ENCODE results near the gene HADH. TPM values are rescaled to one million over a fixed set of nuclear protein-coding genes. Genes with fewer than 3 reads are reported as not detected.

Gene HADH
- total RNA-seq, 2 experiments from 2014 or later = 31.2 to 78.7 TPM

- no peak for DNase-seq (ENCODE audit: low spot score)
- no peak overlapping the region for H3K4me2 ChIP-seq (ENCODE audit: low read length)
- ChIA-PET POLR2A (interaction anchor here (0.6 kb wide), 1 partner anchor 661 kb away, joined by 3 read pairs; no protein-coding TSS in a partner anchor), CTCF (ENCODE audit: unreplicated experiment) (interaction anchor here (0.7 kb wide), 1 partner anchor 10 kb away, joined by 3 read pairs; no protein-coding TSS in a partner anchor)
- H3K9me2 ChIP-seq (ENCODE audit: insufficient read depth, low read length) = no peaks in the 10 kb centered on the region
- intact Hi-C loops (cut with micrococcal nuclease; ENCODE audit: unreplicated experiment) = no loop called here
- H3K79me2 ChIP-seq (ENCODE audit: insufficient read depth, low read depth, low read length) = peaks cover 14% of the 10 kb centered on the region; the same call in 1 of the 2 replicates
- H3K27ac ChIP-seq (ENCODE audit: low read depth, low read length, poor library complexity, severe bottlenecking) = no peak overlapping the region
- peaks cover 59% of the 10 kb centered on the region for H3K36me3 ChIP-seq (ENCODE audit: insufficient read depth, low read length)
- no peaks in the 10 kb centered on the region for H4K20me1 ChIP-seq (ENCODE audit: insufficient read depth, low read length)
- no peak overlapping the region for H3K4me3 ChIP-seq (ENCODE audit: low read depth, low read length, poor library complexity, severe bottlenecking)
- no peaks in the 10 kb centered on the region for H3K4me1 ChIP-seq (ENCODE audit: insufficient read depth, low read length, poor library complexity, severe bottlenecking)
- H3K9me3 ChIP-seq (ENCODE audit: low read length) = no peaks in the 10 kb centered on the region
- no peak for TF ChIP-seq CTCF (conservative IDR thresholded peaks at IDR 0.05; ENCODE audit: low read length)
- no peak overlapping the region for H2AFZ ChIP-seq (ENCODE audit: low read length)
- BruUV-seq (replicated peaks) = no TSS peak
These were observed 14.4 kb downstream of the HADH start for GRCh38 chr4:108003982-108004515.

GRCh38 chr4:108004646-108005045 lies 15.0 kb downstream of the HADH start:
- Histone ChIP-seq H3K9me2 (ENCODE audit: insufficient read depth, low read length) (no peaks in the 10 kb centered on the region), H3K4me1 (ENCODE audit: insufficient read depth, low read length, poor library complexity, severe bottlenecking) (no peaks in the 10 kb centered on the region), H3K79me2 (ENCODE audit: insufficient read depth, low read depth, low read length) (peaks cover 8% of the 10 kb centered on the region; the same call in 1 of the 2 replicates), H3K4me3 (ENCODE audit: low read depth, low read length, poor library complexity, severe bottlenecking) (no peak overlapping the region), H3K36me3 (ENCODE audit: insufficient read depth, low read length) (peaks cover 58% of the 10 kb centered on the region), H2AFZ (ENCODE audit: low read length) (no peak overlapping the region), H4K20me1 (ENCODE audit: insufficient read depth, low read length) (no peaks in the 10 kb centered on the region), H3K9me3 (ENCODE audit: low read length) (no peaks in the 10 kb centered on the region), H3K4me2 (ENCODE audit: low read length) (no peak overlapping the region), H3K27ac (ENCODE audit: low read depth, low read length, poor library complexity, severe bottlenecking) (no peak overlapping the region)
- TF ChIP-seq CTCF (conservative IDR thresholded peaks at IDR 0.05; ENCODE audit: low read length) = no peak
- TF ChIP-seq EZH2phosphoT487 (IDR thresholded peaks at IDR 0.05; ENCODE audit: borderline replicate concordance, low read depth, low read length) = no peak
- DNase-seq (ENCODE audit: low spot score) = no peak
- ChIA-PET CTCF (ENCODE audit: unreplicated experiment) (no interaction called here), POLR2A (no interaction called here)
- intact Hi-C loops (cut with micrococcal nuclease; ENCODE audit: unreplicated experiment) = no loop called here
- no TSS peak for BruUV-seq (replicated peaks)

GRCh38 chr4:108005807-108006206 lies 16.1 kb downstream of the HADH start:
- DNase-seq (ENCODE audit: low spot score) = no peak
- no peaks in the 10 kb centered on the region for H3K4me1 ChIP-seq (ENCODE audit: insufficient read depth, low read length, poor library complexity, severe bottlenecking)
- H3K36me3 ChIP-seq (ENCODE audit: insufficient read depth, low read length) = peaks cover 58% of the 10 kb centered on the region
- no peaks in the 10 kb centered on the region for H3K9me3 ChIP-seq (ENCODE audit: low read length)
- CTCF ChIA-PET (ENCODE audit: unreplicated experiment) = no interaction called here
- no peaks in the 10 kb centered on the region for H4K20me1 ChIP-seq (ENCODE audit: insufficient read depth, low read length)
- H3K79me2 ChIP-seq (ENCODE audit: insufficient read depth, low read depth, low read length) = no peaks in the 10 kb centered on the region; the same call in 1 of the 2 replicates
- POLR2A ChIA-PET = interaction anchor here (0.6 kb wide), 1 partner anchor 635 kb away, joined by 3 read pairs; no protein-coding TSS in a partner anchor
- no peak overlapping the region for H3K27ac ChIP-seq (ENCODE audit: low read depth, low read length, poor library complexity, severe bottlenecking)
- no peak overlapping the region for H3K4me3 ChIP-seq (ENCODE audit: low read depth, low read length, poor library complexity, severe bottlenecking)
- no peak overlapping the region for H2AFZ ChIP-seq (ENCODE audit: low read length)
- intact Hi-C loops (cut with micrococcal nuclease; ENCODE audit: unreplicated experiment) = no loop called here
- H3K9me2 ChIP-seq (ENCODE audit: insufficient read depth, low read length) = no peaks in the 10 kb centered on the region
- H3K4me2 ChIP-seq (ENCODE audit: low read length) = no peak overlapping the region
- no peak for TF ChIP-seq EZH2phosphoT487 (IDR thresholded peaks at IDR 0.05; ENCODE audit: borderline replicate concordance, low read depth, low read length)
- TF ChIP-seq CTCF (conservative IDR thresholded peaks at IDR 0.05; ENCODE audit: low read length) = no peak
- no TSS peak for BruUV-seq (replicated peaks)
